Activated T-cell treated with anti-CD3 and anti-CD28 coated beads, Interleukin-2, amount 50 U/mL, for 4 hours (primary cell): ENCODE data around the gene TEX14. TPM values are rescaled to one million over a fixed set of nuclear protein-coding genes. Genes with fewer than 3 reads are reported as not detected.
A peak's percentile ranks its signal among the peaks of the same experiment; 100 is the strongest.
"Not testable (repeated sequence)": the region's sequence is repeated elsewhere in the genome, so short reads cannot be mapped to it uniquely, and the experiment has no call there.

Experiments used
- ATAC-seq, 2 donors: fragments of 200-7000 bp; cut with Tn5 transposase; one replicate each; pipeline ENCODE4 v1.10.0; 2021
- DNase-seq: peaks from one replicate; pipeline ENCODE4 v3.0.0-alpha.2; 2020
- H3K27me3 Mint-ChIP-seq: one replicate; pipeline ENCODE4 v1.8.0; 2021; ENCODE audit warnings: low read depth, mixed read lengths
- H3K36me3 Mint-ChIP-seq: one replicate; pipeline ENCODE4 v1.8.0; 2022; ENCODE audit warnings: mixed read lengths; ENCODE audit not compliant: insufficient read depth
- H3K4me1 Mint-ChIP-seq: one replicate; pipeline ENCODE4 v1.8.0; 2021; ENCODE audit warnings: low read depth, mixed read lengths
- H3K4me3 Mint-ChIP-seq: one replicate; pipeline ENCODE4 v1.8.0; 2021; ENCODE audit warnings: mild to moderate bottlenecking, moderate library complexity, mixed read lengths
- H3K9me3 Mint-ChIP-seq: one replicate; pipeline ENCODE4 v1.8.0; 2021; ENCODE audit warnings: mixed read lengths
- total RNA-seq, 3 donors: library from RNA; stranded (reverse); gene quantifications; one replicate each; pipeline ENCODE4 v1.2.1, GENCODE V29; 2021

Gene TEX14
- total RNA-seq, 3 donors from 2014 or later = 0.20 to 0.43 (median 0.29) TPM

GRCh38 chr17:58657962-58658803 is 33.7 kb downstream of the TEX14 start:
- Mint-ChIP-seq H3K4me1 (peaks cover 23% of the 10 kb centered on the region), H3K4me3 (peak overlapping the region; percentile 11)
- not testable (repeated sequence) for ATAC-seq, H3K36me3 Mint-ChIP-seq, H3K9me3 Mint-ChIP-seq, H3K27me3 Mint-ChIP-seq, DNase-seq

GRCh38 chr17:58648236-58648635 is 43.6 kb downstream of the TEX14 start:
- Mint-ChIP-seq H3K4me1 (no peaks in the 10 kb centered on the region), H3K27me3 (no peaks in the 10 kb centered on the region), H3K4me3 (no peak overlapping the region), H3K9me3 (no peaks in the 10 kb centered on the region), H3K36me3 (no peaks in the 10 kb centered on the region)
- no peak for DNase-seq
- no peak for ATAC-seq

GRCh38 chr17:58643147-58643546 is 48.7 kb downstream of the TEX14 start:
- Mint-ChIP-seq H3K36me3 (no peaks in the 10 kb centered on the region), H3K4me1 (no peaks in the 10 kb centered on the region), H3K4me3 (no peak overlapping the region), H3K9me3 (no peaks in the 10 kb centered on the region), H3K27me3 (no peaks in the 10 kb centered on the region)
- DNase-seq = no peak
- no peak for ATAC-seq

- H3K9me3 Mint-ChIP-seq = no peaks in the 10 kb centered on the region
- no peak for ATAC-seq
Measured at GRCh38 chr17:58641887-58642311, 49.9 kb downstream of the TEX14 start.

GRCh38 chr17:58640202-58640601 is 51.6 kb downstream of the TEX14 start:
- ATAC-seq (no peak), DNase-seq (no peak)
- no peaks in the 10 kb centered on the region for H3K36me3 Mint-ChIP-seq
- no peaks in the 10 kb centered on the region for H3K4me1 Mint-ChIP-seq
- H3K4me3 Mint-ChIP-seq = no peak overlapping the region
- no peaks in the 10 kb centered on the region for H3K9me3 Mint-ChIP-seq
- H3K27me3 Mint-ChIP-seq = no peaks in the 10 kb centered on the region

More at GRCh38 chr17:58641887-58642311, 49.9 kb downstream of the TEX14 start:
- Mint-ChIP-seq H3K27me3 (no peaks in the 10 kb centered on the region), H3K36me3 (no peaks in the 10 kb centered on the region), H3K4me3 (no peak overlapping the region), H3K4me1 (no peaks in the 10 kb centered on the region)
- no peak for DNase-seq

GRCh38 chr17:58639681-58640080 is 52.2 kb downstream of the TEX14 start:
- H3K36me3 Mint-ChIP-seq = no peaks in the 10 kb centered on the region
- no peaks in the 10 kb centered on the region for H3K27me3 Mint-ChIP-seq

GRCh38 chr17:58637011-58637570 is 54.8 kb downstream of the TEX14 start:
- Mint-ChIP-seq H3K4me1 (no peaks in the 10 kb centered on the region), H3K27me3 (no peaks in the 10 kb centered on the region), H3K36me3 (no peaks in the 10 kb centered on the region), H3K4me3 (no peak overlapping the region), H3K9me3 (no peaks in the 10 kb centered on the region)
- ATAC-seq (no peak), DNase-seq (no peak)

More at GRCh38 chr17:58639681-58640080, 52.2 kb downstream of the TEX14 start:
- no peaks in the 10 kb centered on the region for H3K9me3 Mint-ChIP-seq
- DNase-seq (no peak), ATAC-seq (no peak)
- no peak overlapping the region for H3K4me3 Mint-ChIP-seq
- H3K4me1 Mint-ChIP-seq = no peaks in the 10 kb centered on the region

GRCh38 chr17:58632324-58633314 is 59.2 kb downstream of the TEX14 start:
- H3K9me3 Mint-ChIP-seq = no peaks in the 10 kb centered on the region
- no peaks in the 10 kb centered on the region for H3K4me1 Mint-ChIP-seq
- no peaks in the 10 kb centered on the region for H3K36me3 Mint-ChIP-seq
- no peak for ATAC-seq
- H3K4me3 Mint-ChIP-seq = no peak overlapping the region
- H3K27me3 Mint-ChIP-seq = no peaks in the 10 kb centered on the region
- DNase-seq = no peak

GRCh38 chr17:58631523-58632323 is 60.1 kb downstream of the TEX14 start:
- H3K36me3 Mint-ChIP-seq = no peaks in the 10 kb centered on the region
- H3K27me3 Mint-ChIP-seq = no peaks in the 10 kb centered on the region
- no peaks in the 10 kb centered on the region for H3K4me1 Mint-ChIP-seq
- DNase-seq (peak; percentile 92), ATAC-seq (peak; percentile 88)
- H3K4me3 Mint-ChIP-seq = no peak overlapping the region
- H3K9me3 Mint-ChIP-seq = no peaks in the 10 kb centered on the region

- no peaks in the 10 kb centered on the region for H3K27me3 Mint-ChIP-seq
- H3K9me3 Mint-ChIP-seq = no peaks in the 10 kb centered on the region
- no peaks in the 10 kb centered on the region for H3K4me1 Mint-ChIP-seq
- no peak overlapping the region for H3K4me3 Mint-ChIP-seq
- peak; percentile 77 for ATAC-seq
- DNase-seq = no peak
- H3K36me3 Mint-ChIP-seq = no peaks in the 10 kb centered on the region
Measured at GRCh38 chr17:58630883-58631522, 60.8 kb downstream of the TEX14 start.

GRCh38 chr17:58626905-58627304 is 64.9 kb downstream of the TEX14 start:
- Mint-ChIP-seq H3K4me1 (no peaks in the 10 kb centered on the region), H3K27me3 (no peaks in the 10 kb centered on the region), H3K9me3 (no peaks in the 10 kb centered on the region), H3K36me3 (no peaks in the 10 kb centered on the region), H3K4me3 (no peak overlapping the region)
- DNase-seq (no peak), ATAC-seq (no peak)

GRCh38 chr17:58624751-58625150 is 67.1 kb downstream of the TEX14 start:
- ATAC-seq = no peak
- H3K27me3 Mint-ChIP-seq = no peaks in the 10 kb centered on the region
- H3K4me1 Mint-ChIP-seq = no peaks in the 10 kb centered on the region
- H3K36me3 Mint-ChIP-seq = no peaks in the 10 kb centered on the region
- no peak overlapping the region for H3K4me3 Mint-ChIP-seq
- H3K9me3 Mint-ChIP-seq = no peaks in the 10 kb centered on the region
- no peak for DNase-seq

GRCh38 chr17:58621174-58621573 is 70.7 kb downstream of the TEX14 start:
- ATAC-seq = no peak
- Mint-ChIP-seq H3K4me3 (no peak overlapping the region), H3K36me3 (no peaks in the 10 kb centered on the region), H3K27me3 (no peaks in the 10 kb centered on the region), H3K9me3 (no peaks in the 10 kb centered on the region), H3K4me1 (no peaks in the 10 kb centered on the region)
- DNase-seq = no peak
